ENCODE data around the gene TMEM125. TPM values are rescaled to one million over a fixed set of nuclear protein-coding genes. Genes with fewer than 3 reads are reported as not detected.
A peak's percentile ranks its signal among the peaks of the same experiment; 100 is the strongest.

TMEM125 gene
- total RNA-seq, 6 donors from 2014 or later = 144 to 302 (median 227) TPM

- WGBS, 2 donors = 93 to 97% methylated on average over 8 to 9 of the region's 9 CpGs
- Histone ChIP-seq H3K9me3 (no peaks in the 10 kb centered on the region), H3K27ac (no peak overlapping the region), H3K36me3 (peaks cover 0 to 48% (median 8%) of the 10 kb centered on the region in 4 donors), H3K4me3 (no peak overlapping the region), H3K4me1 (peaks cover 9 to 22% (median 17%) of the 10 kb centered on the region in 4 donors), H3K27me3 (no peaks in the 10 kb centered on the region)
- ATAC-seq (ENCODE audit: low FRiP score in 2 of 2) (no peak), DNase-seq (no peak)
- TF ChIP-seq CTCF (IDR thresholded peaks at IDR 0.05) = no peak
- no peak for TF ChIP-seq POLR2A (IDR thresholded peaks at IDR 0.05)
- TF ChIP-seq EP300 (IDR thresholded peaks at IDR 0.05) = no peak
- TF ChIP-seq POLR2AphosphoS5 (IDR thresholded peaks at IDR 0.05) = no peak
These were observed 41.7 kb downstream of the TMEM125 start for GRCh38 chr1:43311521-43311920.

GRCh38 chr1:43312212-43312623 lies 42.4 kb downstream of the TMEM125 start:
- H3K4me3 ChIP-seq = no peak overlapping the region
- whole genome bisulfite sequencing, 2 donors = 87 to 95% methylated on average over 6 to 19 of the region's 19 CpGs
- peak overlapping the region in 1 of 4 donors; percentile 17 for H3K27ac ChIP-seq
- ATAC-seq (ENCODE audit: low FRiP score in 2 of 2) (no peak), DNase-seq (peak in 1 of 2 donors; percentile 74)
- H3K4me1 ChIP-seq = peaks cover 2 to 15% (median 11%) of the 10 kb centered on the region in 4 donors
- H3K9me3 ChIP-seq = no peaks in the 10 kb centered on the region
- no peaks in the 10 kb centered on the region for H3K27me3 ChIP-seq
- peaks cover 0 to 45% (median 7%) of the 10 kb centered on the region in 4 donors for H3K36me3 ChIP-seq
- no peak for TF ChIP-seq POLR2A (IDR thresholded peaks at IDR 0.05)
- TF ChIP-seq CTCF (IDR thresholded peaks at IDR 0.05) = no peak
- no peak for TF ChIP-seq EP300 (IDR thresholded peaks at IDR 0.05)
- TF ChIP-seq POLR2AphosphoS5 (IDR thresholded peaks at IDR 0.05) = no peak

- no peak for TF ChIP-seq CTCF (IDR thresholded peaks at IDR 0.05)
- no peak for TF ChIP-seq POLR2A (IDR thresholded peaks at IDR 0.05)
- no peak for TF ChIP-seq EP300 (IDR thresholded peaks at IDR 0.05)
- TF ChIP-seq POLR2AphosphoS5 (IDR thresholded peaks at IDR 0.05) = no peak
- no peak overlapping the region for H3K4me3 ChIP-seq
- DNase-seq (peak in 1 of 2 donors; percentile 62), ATAC-seq (ENCODE audit: low FRiP score in 2 of 2) (no peak)
- H3K27me3 ChIP-seq = no peaks in the 10 kb centered on the region
- H3K27ac ChIP-seq = peak overlapping the region in 1 of 4 donors; percentile 17
- peaks cover 0 to 13% (median 9%) of the 10 kb centered on the region in 4 donors for H3K4me1 ChIP-seq
- H3K9me3 ChIP-seq = no peaks in the 10 kb centered on the region
- WGBS, 2 donors = 89 to 96% methylated on average over 17 of the region's 24 CpGs
- peaks cover 0 to 52% (median 9%) of the 10 kb centered on the region in 4 donors for H3K36me3 ChIP-seq
These were observed 43.1 kb downstream of the TMEM125 start for GRCh38 chr1:43312663-43313515.

GRCh38 chr1:43313771-43314170 lies 44.0 kb downstream of the TMEM125 start:
- H3K27me3 ChIP-seq = no peaks in the 10 kb centered on the region
- no peaks in the 10 kb centered on the region for H3K9me3 ChIP-seq
- no peak overlapping the region for H3K4me3 ChIP-seq
- WGBS, 2 donors = 84 to 89% methylated on average over 3 to 10 of the region's 10 CpGs
- H3K4me1 ChIP-seq = peaks cover 0 to 10% (median 9%) of the 10 kb centered on the region in 4 donors
- no peak overlapping the region for H3K27ac ChIP-seq
- ATAC-seq (ENCODE audit: low FRiP score in 2 of 2) = no peak
- TF ChIP-seq POLR2AphosphoS5 (IDR thresholded peaks at IDR 0.05) = no peak
- TF ChIP-seq EP300 (IDR thresholded peaks at IDR 0.05) = no peak
- TF ChIP-seq CTCF (IDR thresholded peaks at IDR 0.05) = no peak
- TF ChIP-seq POLR2A (IDR thresholded peaks at IDR 0.05) = no peak
- DNase-seq = peak in 1 of 2 donors; percentile 60
- H3K36me3 ChIP-seq = peaks cover 0 to 50% (median 10%) of the 10 kb centered on the region in 4 donors
